Sigmoid colon (tissue), 4 donors: ENCODE data around the gene NANOGP8.

ENCODE experiments used
- POLR2A ChIP-seq, 2 donors: fragments of 450-650 bp; IDR thresholded peaks; one replicate each; pipeline ENCODE4 v1.6.1; 2016; ENCODE audit warnings: antibody characterized with exemption in 2 of 2, mild to moderate bottlenecking in 2 of 2, moderate library complexity in 2 of 2
- POLR2AphosphoS5 ChIP-seq, 4 donors: sonication (generic); formaldehyde crosslinking; IDR thresholded peaks; one replicate each; pipeline ENCODE4 v1.6.1; 2017; ENCODE audit warnings: antibody characterized with exemption in 4 of 4
- TF ChIP-seq, protein P1 (sequence below), 4 experiments: fragments of 450-650 bp in 3 of 4; fragments of 200-600 bp in 1 of 4; IDR thresholded peaks; one replicate each; pipeline ENCODE4 v1.5.1; 2016 to 2019; ENCODE audit warnings: antibody characterized with exemption in 4 of 4, mild to moderate bottlenecking in 3 of 4, moderate library complexity in 2 of 4

DNA sequence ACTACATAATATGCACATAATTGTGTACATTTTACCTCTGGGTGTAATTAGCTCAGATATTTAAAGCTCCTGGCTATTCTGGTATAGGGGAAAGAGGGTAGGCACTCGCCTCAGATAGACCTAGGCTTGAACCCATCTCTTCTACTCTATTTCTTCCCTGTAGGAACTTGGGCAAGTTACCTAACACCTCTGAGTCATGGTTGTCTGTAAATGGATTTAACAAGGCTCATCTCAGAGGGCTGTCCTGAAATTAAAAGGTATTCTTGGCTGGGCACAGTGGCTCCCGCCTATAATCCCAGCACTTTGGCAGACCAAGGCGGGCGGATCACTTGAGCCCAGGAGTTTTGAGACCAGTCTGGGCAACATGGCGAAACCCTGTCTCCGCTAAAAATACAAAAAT, 30.7 kb downstream of the NANOGP8 start:
- no peak for TF ChIP-seq POLR2A (IDR thresholded peaks at IDR 0.05)
- TF ChIP-seq, protein P1, sequence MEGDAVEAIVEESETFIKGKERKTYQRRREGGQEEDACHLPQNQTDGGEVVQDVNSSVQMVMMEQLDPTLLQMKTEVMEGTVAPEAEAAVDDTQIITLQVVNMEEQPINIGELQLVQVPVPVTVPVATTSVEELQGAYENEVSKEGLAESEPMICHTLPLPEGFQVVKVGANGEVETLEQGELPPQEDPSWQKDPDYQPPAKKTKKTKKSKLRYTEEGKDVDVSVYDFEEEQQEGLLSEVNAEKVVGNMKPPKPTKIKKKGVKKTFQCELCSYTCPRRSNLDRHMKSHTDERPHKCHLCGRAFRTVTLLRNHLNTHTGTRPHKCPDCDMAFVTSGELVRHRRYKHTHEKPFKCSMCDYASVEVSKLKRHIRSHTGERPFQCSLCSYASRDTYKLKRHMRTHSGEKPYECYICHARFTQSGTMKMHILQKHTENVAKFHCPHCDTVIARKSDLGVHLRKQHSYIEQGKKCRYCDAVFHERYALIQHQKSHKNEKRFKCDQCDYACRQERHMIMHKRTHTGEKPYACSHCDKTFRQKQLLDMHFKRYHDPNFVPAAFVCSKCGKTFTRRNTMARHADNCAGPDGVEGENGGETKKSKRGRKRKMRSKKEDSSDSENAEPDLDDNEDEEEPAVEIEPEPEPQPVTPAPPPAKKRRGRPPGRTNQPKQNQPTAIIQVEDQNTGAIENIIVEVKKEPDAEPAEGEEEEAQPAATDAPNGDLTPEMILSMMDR (IDR thresholded peaks at IDR 0.05): no peak
- TF ChIP-seq POLR2AphosphoS5 (IDR thresholded peaks at IDR 0.05): no peak
